ENCODE results near the gene CFAP99.
"Not testable (repeated sequence)": the region's sequence is repeated elsewhere in the genome, so short reads cannot be mapped to it uniquely, and the experiment has no call there.

CFAP99 gene

DNA sequence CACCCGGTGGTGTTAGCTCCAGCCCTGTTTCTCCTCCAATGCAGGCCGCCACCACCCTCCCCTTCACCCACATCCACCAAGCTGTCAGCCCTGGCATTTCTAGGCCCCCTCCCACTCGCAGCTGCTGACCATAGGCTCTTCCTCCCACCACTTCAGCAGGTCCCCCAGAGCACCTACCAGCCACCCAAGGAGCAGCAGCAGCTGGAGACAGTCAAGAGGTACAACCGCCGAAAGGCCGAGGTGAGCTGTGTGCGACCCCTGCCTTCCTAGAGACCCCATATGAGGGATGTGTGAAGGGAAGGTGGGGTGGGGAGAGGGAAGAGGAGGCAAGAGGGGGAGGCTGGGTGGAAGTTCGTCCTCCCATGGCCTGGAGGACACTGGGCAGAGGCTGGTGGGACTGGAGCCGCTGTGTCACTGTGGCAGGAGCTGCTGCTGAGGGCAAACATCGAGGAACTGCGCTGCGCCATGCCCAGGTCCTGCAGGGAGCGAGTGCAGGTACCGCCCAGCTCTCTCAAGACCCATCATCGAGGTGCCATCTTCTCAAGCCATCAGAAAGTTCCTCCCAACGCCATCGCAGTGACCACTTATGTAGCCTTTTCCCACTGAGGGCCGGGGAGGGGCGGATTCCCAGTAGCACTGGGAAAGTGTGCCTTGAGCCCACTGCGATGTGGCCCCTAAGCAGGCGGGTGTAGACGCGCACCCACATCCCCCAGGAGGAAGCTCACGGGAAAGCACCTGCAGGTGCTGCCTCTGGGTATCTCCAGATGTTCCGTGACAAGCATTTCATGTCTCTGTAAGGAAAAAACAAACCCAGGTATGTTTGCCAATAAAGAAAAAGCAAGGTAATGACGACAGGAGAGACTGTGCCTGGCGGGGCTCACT lies 31.0 kb downstream of the CFAP99 start:
- DNase-seq: no peak

DNA sequence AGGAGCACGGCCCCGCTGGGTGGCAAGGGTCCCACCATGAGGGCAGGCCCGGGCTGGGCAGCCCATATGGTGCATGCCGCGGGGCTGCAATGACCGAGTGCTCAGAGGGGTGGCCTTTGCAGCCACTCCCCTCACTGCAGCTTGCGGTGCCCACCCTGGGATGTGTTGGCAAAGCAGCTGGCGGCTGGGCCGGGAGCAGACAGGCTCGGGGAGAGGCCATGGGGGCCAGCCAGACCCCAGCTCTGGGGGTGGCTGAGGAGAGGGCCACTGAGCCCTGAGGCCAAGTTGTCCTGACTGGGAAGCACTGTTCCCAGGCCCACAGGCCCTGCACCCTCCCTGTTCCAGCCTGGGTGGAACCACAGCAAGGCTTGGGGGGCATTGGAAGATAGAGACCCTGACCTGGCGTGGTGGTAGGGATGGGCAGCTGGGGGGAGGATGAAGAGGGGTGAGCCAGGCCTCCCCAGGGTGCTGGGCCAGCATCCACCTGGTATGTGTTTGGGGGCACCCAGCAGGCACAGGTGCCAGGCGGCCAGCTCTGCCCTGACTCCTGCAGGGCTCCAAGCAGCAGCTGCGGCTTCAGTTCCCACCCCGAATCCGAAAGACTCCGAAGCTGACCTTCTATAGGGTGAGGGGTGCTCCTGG lies 31.8 kb downstream of the CFAP99 start:
- DNase-seq: no peak

DNA sequence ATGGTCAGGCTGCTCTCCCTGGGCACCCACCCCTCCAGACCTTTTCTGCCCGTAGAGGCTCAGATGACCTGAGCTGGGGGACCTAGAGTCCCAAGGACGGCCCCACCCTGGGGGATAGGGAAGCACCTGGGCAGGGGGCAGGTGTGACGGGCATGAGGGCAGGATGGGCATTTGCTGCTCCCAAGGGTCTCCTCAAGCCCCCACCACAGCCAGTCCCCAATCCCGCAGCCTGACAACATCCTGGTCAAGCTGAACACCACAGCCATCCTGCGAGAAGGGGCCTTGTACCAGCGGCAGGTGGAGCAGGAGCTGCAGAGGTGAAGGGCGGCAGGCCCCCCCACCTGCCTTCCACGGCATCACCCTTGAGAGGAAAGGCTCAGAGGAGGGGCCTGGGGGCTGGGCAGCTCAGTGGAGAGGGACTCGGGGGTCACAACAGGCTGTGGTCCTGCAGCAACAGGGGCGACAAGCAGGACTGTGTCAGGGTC lies 32.3 kb downstream of the CFAP99 start:
- DNase-seq: no peak

DNA sequence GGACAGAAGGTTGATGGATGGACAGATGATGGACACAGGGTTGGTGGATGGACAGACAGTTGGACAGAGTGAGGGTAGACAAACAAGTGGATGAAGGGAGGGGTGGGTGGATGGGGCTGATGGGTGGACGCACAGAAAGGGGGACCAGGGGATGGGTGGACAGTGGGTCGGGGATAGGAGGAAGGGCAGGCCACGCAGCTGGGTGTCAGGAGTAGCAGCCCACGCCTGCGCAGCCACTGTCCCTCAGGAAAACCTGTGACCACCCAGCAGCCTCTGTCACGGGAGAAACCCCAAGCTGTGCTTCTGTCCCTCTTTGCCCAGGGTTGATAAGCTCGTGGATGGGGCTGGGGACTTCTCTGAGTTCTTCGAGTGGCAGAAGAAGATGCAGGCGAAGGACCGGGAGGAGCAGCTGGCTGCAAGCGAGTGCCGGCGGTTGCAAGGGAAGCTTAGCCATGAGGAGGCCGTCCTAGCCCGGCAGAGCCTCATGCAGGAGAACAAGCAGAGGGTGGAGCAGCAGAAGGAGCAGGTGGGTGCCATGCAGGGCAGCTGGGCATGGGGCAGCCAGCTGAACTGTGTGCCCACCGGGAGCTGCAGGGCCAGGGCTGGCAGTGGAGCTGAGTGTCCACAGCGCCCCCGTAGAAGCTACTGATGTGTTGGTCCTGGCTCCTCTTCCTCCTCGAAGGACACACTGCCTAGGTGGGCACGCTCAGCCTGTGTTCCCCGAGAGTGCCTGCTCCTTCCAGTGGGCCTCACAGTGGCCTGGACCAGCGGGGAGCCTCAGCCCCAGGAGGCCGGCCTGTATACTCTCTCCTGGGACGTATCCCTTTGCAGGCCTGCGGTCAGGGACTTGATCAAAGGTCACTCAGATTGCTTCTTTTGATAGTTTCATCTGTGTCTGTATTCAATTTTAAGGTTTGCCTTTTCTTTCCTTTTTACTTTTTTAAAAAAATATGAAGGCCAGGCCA lies 33.3 kb downstream of the CFAP99 start:
- no peak for DNase-seq

DNA sequence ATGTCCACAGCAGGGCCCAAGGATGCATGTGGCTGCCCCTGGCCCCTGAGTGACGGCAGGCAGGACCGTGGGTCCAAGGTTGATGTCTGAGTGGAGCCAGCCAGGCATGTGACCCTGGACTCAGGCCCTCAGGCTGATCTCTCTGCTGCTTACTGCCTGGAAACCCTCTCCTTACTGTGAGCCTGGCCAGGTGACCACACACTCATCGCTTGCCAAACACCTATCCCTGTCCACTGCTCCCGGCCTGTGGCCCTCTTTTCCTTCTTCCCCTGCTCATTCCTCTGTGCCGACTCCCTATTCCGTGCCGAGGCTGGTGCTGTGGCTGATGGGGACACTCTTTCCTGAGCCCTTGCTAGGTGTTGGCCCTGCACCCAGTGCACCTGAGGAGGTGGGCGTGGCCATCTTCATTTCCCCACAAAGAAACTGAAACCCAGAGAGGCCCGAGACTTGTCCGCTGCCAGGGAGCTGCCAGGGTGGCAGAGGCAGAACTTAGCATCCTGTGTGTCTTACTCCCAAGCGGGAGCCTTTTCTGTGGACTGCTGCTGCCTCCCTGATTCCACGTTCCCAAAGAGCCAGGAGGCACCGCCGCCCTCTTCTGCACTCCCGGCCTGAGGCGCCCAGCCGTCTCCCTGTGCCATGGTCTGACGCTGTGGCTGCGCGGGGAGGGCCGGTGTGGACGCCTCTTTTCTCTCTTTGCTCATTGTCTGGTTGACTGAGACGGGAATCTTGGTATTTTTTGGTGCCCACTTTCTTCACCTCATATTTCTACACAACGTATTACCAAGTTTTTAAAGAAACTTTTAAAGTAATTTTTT lies 38.9 kb downstream of the CFAP99 start:
- no peak for DNase-seq

DNA sequence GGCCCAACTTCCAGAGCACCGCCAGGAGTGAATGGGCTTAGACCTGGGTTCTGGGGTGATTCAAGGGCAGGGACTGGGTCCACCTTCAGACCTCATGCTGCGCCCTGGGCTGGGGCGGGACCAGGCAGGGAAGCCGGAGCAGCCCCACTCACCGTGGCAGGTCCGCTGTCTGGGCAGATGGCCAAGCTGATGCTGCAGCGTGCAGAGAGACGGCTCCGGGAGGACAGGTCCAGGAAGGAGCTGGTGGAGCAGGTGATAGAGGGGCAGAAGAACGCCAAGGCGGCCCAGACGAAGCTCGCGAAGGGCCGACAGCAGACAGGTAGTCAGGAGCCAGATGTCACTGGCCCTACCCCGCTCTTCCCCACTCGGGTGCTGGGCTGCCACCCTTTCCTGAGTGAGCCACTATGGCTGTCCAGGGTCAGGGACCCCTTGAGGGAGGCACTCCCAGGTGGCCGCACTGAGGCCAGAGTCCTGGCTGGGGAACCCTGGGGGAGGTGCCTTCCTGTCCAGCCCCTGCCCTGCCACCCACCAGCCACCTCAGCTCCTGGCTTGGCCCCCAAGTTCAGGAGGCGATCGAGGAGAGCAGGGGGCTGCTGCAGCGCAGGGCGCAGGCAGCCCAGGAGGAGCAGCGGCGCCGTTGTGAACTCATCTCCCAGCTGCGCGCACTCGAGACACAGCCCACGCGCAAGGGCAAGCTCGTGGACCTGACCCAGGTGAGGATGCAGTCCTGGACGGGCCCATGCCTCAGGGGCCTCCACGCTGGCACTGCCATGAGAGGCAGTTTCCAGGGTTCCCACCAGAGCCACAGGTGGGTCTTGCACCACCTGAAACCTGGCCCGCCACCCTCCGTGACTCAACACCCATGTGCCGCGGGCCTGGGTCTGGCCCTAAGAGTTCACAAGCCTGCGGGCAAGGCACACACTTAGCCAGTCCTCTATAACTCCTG lies 40.1 kb downstream of the CFAP99 start:
- DNase-seq: no peak

DNA sequence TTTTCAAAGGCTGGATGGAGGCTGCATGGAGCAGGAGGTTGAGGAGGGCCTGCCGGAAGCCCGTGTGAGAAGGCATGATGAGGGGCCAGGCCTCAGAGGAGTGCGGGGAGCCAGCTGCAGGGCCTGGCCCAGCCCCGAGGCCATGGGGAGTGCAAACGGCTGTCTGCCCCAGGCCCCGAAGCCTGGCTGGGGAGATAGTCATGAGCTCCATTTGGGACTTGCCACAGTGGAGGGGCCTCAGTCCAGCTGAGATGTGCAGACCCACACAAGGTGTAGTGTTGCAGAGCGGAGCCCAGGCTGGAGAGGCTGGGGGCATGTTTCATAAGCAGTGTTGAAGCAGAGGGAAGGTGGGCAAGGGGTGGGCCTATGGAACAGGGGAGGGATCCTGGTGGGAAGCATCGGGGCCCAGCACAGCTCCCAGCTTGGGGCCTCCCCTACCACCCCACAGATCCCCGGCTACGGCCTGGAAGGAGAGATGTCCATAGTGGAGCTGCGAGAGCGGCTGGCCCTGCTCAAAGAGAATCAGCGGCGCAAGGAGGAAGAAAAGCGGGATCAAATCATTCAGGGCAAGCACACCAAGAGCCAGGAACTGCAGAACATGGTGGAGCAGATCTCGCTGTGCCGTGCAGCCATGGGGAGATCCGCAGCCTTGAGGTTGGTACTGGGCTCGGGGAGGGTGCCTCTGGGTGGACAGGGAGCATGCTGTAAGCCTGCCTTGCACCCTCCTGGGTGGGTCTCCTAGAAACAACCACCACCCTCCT lies 41.0 kb downstream of the CFAP99 start:
- no peak for DNase-seq

DNA sequence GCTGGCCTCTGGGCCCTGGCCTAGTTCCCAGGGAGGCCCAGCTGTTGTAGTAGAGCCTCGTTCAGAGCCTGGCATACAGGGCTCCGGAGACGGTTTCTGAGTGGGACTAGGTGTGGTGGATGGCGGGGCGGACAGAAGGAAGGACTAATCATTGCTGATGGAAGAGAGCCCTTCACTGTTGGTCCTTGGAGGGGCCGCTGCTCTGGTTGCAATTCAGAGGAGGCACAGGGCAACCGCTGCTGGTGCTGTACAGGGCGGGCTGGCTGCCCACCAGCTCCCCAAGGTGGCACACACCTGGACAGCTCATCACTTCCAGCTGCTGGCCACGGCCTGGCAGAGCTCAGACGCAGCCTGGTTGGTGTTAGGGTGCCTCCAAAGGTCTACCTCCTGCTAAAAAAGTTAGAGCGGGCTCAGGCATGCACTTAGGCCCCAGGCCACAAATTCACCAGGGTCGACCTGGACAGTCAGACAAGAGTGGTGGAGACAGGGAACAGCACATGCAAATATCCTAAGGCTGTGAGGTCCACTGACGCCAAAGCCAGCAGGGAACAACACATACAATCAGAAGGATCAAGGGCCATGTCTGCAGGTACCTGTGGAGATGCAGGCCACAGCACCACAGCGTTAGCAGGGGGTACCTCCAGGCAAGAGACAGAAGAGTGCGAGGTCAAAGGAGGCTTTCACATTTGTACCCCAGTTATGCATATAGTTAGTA lies 42.6 kb downstream of the CFAP99 start:
- no peak for DNase-seq

DNA sequence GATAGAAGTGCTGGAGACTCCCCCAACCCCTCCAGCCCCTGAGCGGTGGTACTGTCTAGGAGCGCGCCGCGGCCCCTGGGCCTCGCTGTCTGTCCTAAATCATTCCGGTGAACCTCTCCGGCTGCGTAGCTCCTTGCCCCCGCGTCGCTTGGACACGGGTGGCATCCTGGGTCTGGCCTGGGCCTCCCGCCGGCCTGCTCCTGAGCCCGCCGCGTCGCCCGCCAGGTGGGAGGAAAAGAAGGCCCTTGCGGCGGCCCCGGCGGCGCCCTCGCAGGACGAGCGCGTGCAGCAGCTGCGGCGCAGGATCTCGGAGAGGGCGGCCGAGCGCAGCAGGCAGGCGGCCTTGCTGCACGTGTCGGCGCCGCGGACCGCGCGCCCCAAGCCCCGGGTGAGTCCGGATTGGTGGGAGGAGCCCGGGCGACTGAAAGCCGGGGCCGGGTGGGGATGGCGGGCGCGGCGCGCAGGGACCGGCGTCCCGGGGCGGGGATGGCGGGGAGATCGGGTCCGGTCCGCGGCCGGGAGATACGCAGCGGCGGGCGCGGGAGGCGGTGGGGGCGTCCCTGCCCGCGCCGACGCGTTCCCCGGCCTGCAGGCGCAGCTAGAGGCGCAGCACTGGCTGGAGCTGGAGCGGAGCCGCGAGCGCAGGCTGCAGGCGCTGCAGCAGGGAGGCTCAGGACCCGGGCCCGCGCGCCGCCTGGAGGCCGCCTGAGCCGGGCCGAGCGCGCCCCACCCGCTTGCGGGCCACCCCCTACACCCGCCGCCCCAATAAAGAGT lies 43.6 kb downstream of the CFAP99 start:
- peak; percentile 66 for DNase-seq

DNA sequence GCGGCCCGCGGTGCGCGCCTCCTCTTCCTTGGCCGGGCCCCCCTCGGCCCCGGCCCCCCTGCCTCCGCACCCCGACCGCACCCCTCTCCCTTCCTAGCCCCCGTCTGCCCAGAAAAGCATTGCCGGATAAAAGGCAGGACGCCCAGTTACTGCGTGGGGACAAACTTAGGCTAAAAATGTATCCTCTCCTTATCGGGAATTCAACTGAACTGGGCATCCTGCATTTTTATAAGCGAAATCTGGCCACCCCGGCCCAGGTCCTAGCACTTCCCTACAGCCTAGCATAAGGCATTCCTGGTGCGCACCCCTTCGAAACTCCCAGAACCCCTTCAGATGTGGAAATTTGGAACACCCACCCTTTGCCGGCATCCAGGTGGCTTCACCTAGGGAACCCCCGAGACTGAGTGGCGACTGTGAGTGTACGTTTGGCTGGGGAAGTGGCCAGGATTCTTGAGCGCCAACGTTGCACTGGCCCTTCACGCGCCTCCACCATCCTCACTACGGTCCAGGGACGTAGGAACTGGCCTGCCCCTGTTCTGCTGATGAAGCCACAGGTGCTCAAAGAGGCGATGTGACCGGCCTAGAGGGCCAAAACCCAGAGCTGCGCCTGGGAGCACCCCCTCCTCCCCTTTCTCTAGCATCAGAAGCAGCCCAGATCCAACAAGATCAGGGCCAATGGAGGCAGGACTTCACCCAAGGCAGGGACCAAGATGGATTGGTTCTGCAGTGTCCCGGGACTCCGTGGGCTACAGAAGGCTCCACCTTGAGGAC lies 44.4 kb downstream of the CFAP99 start:
- no peak for DNase-seq

DNA sequence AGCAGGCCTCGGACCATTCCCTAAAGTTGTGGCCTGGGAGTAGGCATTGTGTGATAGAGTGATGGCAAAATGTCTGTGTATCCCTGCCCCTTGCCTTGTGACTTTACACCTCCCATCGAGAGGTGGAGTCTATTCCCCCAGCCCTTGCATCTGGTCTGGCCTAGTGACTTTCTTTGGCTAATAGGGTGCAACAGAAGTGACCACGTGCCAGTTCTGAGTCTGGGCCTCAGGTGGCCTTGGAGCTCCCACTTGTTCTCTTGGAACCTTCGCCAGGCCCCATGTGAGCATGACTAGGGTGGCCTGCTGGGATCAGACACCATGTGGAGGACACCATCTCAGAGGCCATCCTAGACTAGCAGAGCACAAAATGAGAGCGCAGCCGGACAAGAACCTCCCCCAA lies 46.3 kb downstream of the CFAP99 start:
- no peak for DNase-seq

DNA sequence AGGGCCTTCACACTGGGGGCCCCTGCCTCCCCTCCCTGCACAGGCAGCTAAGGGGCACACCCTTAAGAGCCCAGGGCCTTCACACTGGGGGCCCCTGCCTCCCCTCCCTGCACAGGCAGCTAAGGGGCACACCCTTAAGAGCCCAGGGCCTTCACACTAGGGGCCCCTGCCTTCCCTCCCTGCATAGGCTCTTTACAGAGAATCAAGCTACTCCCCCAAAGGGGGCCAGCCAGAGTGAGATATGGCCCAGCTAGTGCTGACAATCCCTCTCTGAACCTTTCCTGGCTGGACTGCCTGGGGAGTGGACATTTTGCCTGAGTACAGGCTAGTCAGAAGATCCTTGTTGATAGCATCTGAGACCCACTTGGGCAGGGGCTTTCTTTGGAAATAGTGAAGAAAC lies 46.8 kb downstream of the CFAP99 start:
- not testable (repeated sequence) for DNase-seq

DNA sequence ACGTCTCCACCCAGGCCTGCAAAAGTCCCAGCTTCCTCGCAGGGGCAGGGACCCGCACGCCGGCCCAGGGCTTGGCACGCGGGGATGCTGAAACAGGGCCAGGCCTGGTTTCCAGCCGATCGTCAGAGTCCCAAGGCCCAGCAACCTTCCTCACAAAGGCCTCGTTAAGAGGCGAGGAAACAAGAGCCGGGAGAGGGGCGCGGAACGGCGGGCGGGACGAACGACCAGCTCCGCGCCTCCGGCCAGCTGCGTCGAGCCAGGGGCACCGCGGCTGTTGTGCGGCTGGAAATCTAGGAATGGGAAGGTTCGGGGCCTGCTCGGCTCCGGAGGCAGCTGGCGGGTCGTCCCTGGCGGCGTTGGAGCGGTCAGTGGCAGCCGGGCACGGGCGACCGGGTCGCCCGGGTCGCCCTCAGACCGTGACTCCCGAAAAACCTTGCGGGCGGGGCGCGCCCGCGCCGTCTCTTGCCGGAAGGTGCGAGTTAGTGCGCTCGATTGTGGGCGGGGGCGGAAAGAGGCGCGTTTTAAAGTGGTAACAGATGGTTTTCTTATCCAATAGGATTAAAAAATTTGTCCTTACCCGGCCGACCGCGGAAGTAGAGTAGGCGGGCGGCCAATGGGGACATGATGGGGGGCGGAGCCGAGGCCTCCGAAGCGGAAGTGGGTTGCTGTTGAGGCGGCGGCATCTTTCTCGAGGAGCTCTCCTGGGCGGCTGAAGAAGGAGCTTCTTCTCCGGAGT lies 49.9 kb downstream of the CFAP99 start, which contains the start of gene RNF4:
Gene RNF4, plus strand, starts transcription at position 651 of the 736 bp plus-strand sequence. CDS start 21,388 bp downstream, outside the sequence.
- DNase-seq: peak; percentile 96

DNA sequence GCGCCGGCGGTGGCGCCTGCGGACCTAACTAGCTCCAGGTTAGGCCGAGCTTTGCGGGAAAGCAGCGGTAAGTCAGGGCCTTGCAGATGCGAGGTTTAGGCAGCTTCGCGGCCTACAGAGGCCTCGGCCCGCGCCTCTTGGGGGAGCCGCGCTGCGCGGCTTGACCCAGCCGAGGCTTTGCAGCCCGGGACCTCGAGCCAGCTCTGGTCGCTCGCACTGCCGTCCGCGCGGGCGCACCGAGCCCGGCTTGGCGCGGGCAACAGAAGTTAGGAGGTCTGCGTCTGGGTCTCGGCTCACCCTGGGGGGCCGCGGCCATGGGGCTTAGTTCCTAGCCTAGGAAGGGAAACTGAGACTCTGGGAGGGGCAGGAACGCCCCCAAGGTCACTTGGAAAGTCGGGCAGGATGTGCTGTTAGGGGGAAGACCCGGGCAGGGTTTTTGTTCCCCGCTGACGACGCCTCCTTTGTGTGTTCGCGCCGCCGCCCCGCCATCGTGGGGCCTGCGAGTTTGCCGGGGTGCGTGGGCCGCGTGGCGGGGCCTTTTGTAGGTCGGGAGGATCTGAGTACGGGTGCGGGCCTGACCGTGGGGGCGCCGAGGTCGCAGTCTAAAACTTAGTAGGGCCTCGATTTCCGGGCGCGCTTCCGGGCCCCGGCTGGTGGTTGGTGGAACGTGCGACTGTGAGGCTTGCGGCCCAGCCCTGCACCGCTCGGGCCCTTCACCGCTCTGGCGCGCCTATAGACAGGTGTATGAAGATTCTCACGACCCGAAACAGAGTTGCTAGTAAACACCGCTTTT lies 50.6 kb downstream of the CFAP99 start:
- DNase-seq: peak; percentile 68

DNA sequence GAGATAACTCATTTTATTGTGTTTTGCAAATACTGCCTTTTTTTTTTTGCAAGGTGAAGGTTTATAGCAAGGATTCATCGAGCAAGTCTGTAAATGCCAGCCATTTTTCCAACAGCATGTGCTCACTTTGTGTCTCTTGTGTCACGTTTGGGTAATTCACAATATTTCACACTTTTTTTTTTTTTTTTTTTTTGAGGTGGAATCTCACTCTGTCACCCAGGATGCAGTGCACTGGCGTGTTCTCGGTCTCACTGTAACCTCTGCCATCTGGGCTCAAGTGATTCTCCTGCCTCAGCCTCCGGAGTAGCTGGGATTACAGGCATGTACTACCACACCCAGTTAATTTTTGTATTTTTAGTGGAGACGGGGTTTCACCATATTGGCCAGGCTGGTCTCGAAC lies 52.0 kb downstream of the CFAP99 start:
- DNase-seq: no peak

DNA sequence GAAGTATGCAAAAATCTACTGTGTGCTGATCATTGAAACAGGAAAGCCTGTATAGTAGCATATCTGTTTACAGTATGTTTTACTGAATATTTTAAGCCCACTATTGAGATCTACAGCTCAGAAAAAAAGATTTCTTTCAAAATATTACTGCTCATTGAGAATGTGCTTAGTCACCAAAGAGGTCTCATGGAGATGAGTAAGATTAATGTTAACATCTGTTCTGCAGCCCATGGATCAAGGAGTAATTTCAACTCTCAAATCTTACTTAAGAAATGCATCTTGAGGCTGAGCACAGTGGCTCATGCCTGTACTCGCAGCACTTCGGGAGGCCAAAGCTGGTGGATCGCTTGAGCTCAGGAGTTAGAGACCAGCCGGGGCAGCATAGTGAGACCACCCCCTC lies 53.4 kb downstream of the CFAP99 start:
- DNase-seq: no peak

Data from CD4-positive, alpha-beta T cell treated with Interleukin-15 for 1 hour (primary cell).